Activated T-cell treated with anti-CD3 and anti-CD28 coated beads, Interleukin-2, amount 50 U/mL, for 72 hours (primary cell): ENCODE measurements around the gene ZNF763. TPM values are rescaled to one million over a fixed set of nuclear protein-coding genes. Genes with fewer than 3 reads are reported as not detected.
"Not testable (repeated sequence)": the region's sequence is repeated elsewhere in the genome, so short reads cannot be mapped to it uniquely, and the experiment has no call there.

Experiments
- ATAC-seq, 2 donors: fragments of 150-1000 bp; cut with Tn5 transposase; replicated peaks in 1 of 2; 2 replicates each; pipeline ENCODE4 v1.10.0; 2021; ENCODE audit warnings: moderate library complexity in 2 of 2, mild to moderate bottlenecking in 1 of 2
- DNase-seq, 2 donors: peaks; one replicate each; pipeline ENCODE4 v3.0.0; 2021 to 2022; ENCODE audit warnings: mixed read lengths in 1 of 2
- H3K27ac Mint-ChIP-seq: one replicate; pipeline ENCODE4 v1.8.0; 2022; ENCODE audit warnings: mild to moderate bottlenecking, moderate library complexity, mixed read lengths
- H3K27me3 Mint-ChIP-seq: one replicate; pipeline ENCODE4 v1.8.0; 2022; ENCODE audit warnings: low read depth, mixed read lengths
- H3K36me3 Mint-ChIP-seq, 2 donors: one replicate each; pipeline ENCODE4 v1.8.0; 2022; ENCODE audit warnings: mixed read lengths in 2 of 2, mild to moderate bottlenecking in 1 of 2; ENCODE audit not compliant: insufficient read depth in 2 of 2
- H3K4me1 Mint-ChIP-seq: one replicate; pipeline ENCODE4 v1.8.0; 2022; ENCODE audit warnings: low read depth, mixed read lengths
- H3K4me3 Mint-ChIP-seq, 2 donors: one replicate each; pipeline ENCODE4 v1.8.0; 2022; ENCODE audit warnings: mild to moderate bottlenecking in 2 of 2, mixed read lengths in 2 of 2, moderate library complexity in 2 of 2
- H3K9me3 Mint-ChIP-seq, 2 donors: one replicate each; pipeline ENCODE4 v1.8.0; 2022; ENCODE audit warnings: mixed read lengths in 2 of 2
- total RNA-seq, 2 donors: library from RNA; stranded (reverse); gene quantifications; one replicate each; pipeline ENCODE4 v1.2.3, GENCODE V29; 2022

The ZNF763 gene
- total RNA-seq, 2 donors from 2014 or later = 1.3 to 2.4 TPM

GRCh38 chr19:11944656-11945055 is 20.2 kb upstream of the ZNF763 start:
- H3K9me3 Mint-ChIP-seq = peaks cover 26 to 53% of the 10 kb centered on the region in 2 donors
- no peaks in the 10 kb centered on the region for H3K27me3 Mint-ChIP-seq
- ATAC-seq (no peak), DNase-seq (no peak)
- no peak overlapping the region for H3K27ac Mint-ChIP-seq
- H3K4me3 Mint-ChIP-seq = no peak overlapping the region
- H3K36me3 Mint-ChIP-seq = peaks cover 74 to 93% of the 10 kb centered on the region in 2 donors
- H3K4me1 Mint-ChIP-seq = no peaks in the 10 kb centered on the region

- Mint-ChIP-seq H3K4me1 (no peaks in the 10 kb centered on the region), H3K27ac (peak overlapping the region; percentile 82), H3K27me3 (no peaks in the 10 kb centered on the region), H3K4me3 (no peak overlapping the region), H3K36me3 (peaks cover 70 to 86% of the 10 kb centered on the region in 2 donors), H3K9me3 (peaks cover 23 to 43% of the 10 kb centered on the region in 2 donors)
- ATAC-seq (no peak), DNase-seq (no peak)
Measured at GRCh38 chr19:11948646-11949045, 16.2 kb upstream of the ZNF763 start.

- peaks cover 65 to 83% of the 10 kb centered on the region in 2 donors for H3K36me3 Mint-ChIP-seq
- no peak for ATAC-seq
- peak overlapping the region; percentile 94 for H3K27ac Mint-ChIP-seq
- H3K4me1 Mint-ChIP-seq = no peaks in the 10 kb centered on the region
- H3K27me3 Mint-ChIP-seq = no peaks in the 10 kb centered on the region
- H3K9me3 Mint-ChIP-seq = peaks cover 22 to 40% of the 10 kb centered on the region in 2 donors
- H3K4me3 Mint-ChIP-seq = no peak overlapping the region
- DNase-seq = no peak
Measured at GRCh38 chr19:11949201-11949600, 15.6 kb upstream of the ZNF763 start.

- H3K4me3 Mint-ChIP-seq, DNase-seq, H3K4me1 Mint-ChIP-seq, H3K27me3 Mint-ChIP-seq, ATAC-seq: not testable (repeated sequence)
- H3K9me3 Mint-ChIP-seq = peaks cover 20 to 36% of the 10 kb centered on the region in 2 donors
- H3K36me3 Mint-ChIP-seq = peaks cover 61 to 78% of the 10 kb centered on the region in 2 donors
- H3K27ac Mint-ChIP-seq = peak overlapping the region; percentile 94
Measured at GRCh38 chr19:11949614-11950080, 15.2 kb upstream of the ZNF763 start.

- Mint-ChIP-seq H3K4me1 (no peaks in the 10 kb centered on the region), H3K27ac (peak overlapping the region; percentile 94), H3K36me3 (peaks cover 60 to 74% of the 10 kb centered on the region in 2 donors), H3K4me3 (no peak overlapping the region), H3K9me3 (peaks cover 19 to 36% of the 10 kb centered on the region in 2 donors), H3K27me3 (no peaks in the 10 kb centered on the region)
- DNase-seq = no peak
- no peak for ATAC-seq
Measured at GRCh38 chr19:11950312-11950711, 14.5 kb upstream of the ZNF763 start.

- Mint-ChIP-seq H3K4me1 (peaks cover 28% of the 10 kb centered on the region), H3K9me3 (peaks cover 0 to 3% of the 10 kb centered on the region in 2 donors)
- peak; percentile 41 to 46 for ATAC-seq
Measured at GRCh38 chr19:11963566-11964355, 1.1 kb upstream of the ZNF763 start.

GRCh38 chr19:11964496-11964857 is 363 bp upstream of the ZNF763 start:
- Mint-ChIP-seq H3K9me3 (peaks cover 0 to 3% of the 10 kb centered on the region in 2 donors), H3K36me3 (peaks cover 0 to 7% of the 10 kb centered on the region in 2 donors), H3K4me1 (peaks cover 28% of the 10 kb centered on the region), H3K27me3 (no peaks in the 10 kb centered on the region), H3K4me3 (peak overlapping the region; percentile 87 to 93), H3K27ac (peak overlapping the region; percentile 83)
- no peak for DNase-seq
- peak; percentile 41 to 44 for ATAC-seq

More at GRCh38 chr19:11963566-11964355, 1.1 kb upstream of the ZNF763 start:
- Mint-ChIP-seq H3K27me3 (no peaks in the 10 kb centered on the region), H3K27ac (peak overlapping the region; percentile 83), H3K36me3 (peaks cover 0 to 9% of the 10 kb centered on the region in 2 donors), H3K4me3 (peak overlapping the region; percentile 87 to 93)
- DNase-seq = peak; percentile 71 to 76

GRCh38 chr19:11970174-11970573 is 5.3 kb downstream of the ZNF763 start:
- H3K27me3 Mint-ChIP-seq = no peaks in the 10 kb centered on the region
- no peak overlapping the region for H3K27ac Mint-ChIP-seq
- H3K4me3 Mint-ChIP-seq = no peak overlapping the region
- H3K4me1 Mint-ChIP-seq = peaks cover 8% of the 10 kb centered on the region
- peaks cover 2 to 9% of the 10 kb centered on the region in 2 donors for H3K9me3 Mint-ChIP-seq
- DNase-seq (no peak), ATAC-seq (no peak)
- peaks cover 8 to 11% of the 10 kb centered on the region in 2 donors for H3K36me3 Mint-ChIP-seq

- peaks cover 1% of the 10 kb centered on the region for H3K4me1 Mint-ChIP-seq
- ATAC-seq (no peak), DNase-seq (no peak)
- H3K27ac Mint-ChIP-seq = no peak overlapping the region
- peaks cover 8 to 18% of the 10 kb centered on the region in 2 donors for H3K36me3 Mint-ChIP-seq
- H3K9me3 Mint-ChIP-seq = peaks cover 2 to 9% of the 10 kb centered on the region in 2 donors
- H3K4me3 Mint-ChIP-seq = no peak overlapping the region
- H3K27me3 Mint-ChIP-seq = no peaks in the 10 kb centered on the region
Measured at GRCh38 chr19:11971041-11971440, 6.2 kb downstream of the ZNF763 start.

- H3K36me3 Mint-ChIP-seq = peaks cover 21 to 39% of the 10 kb centered on the region in 2 donors
- H3K27ac Mint-ChIP-seq = no peak overlapping the region
- DNase-seq (no peak), ATAC-seq (no peak)
- H3K9me3 Mint-ChIP-seq = peaks cover 4 to 17% of the 10 kb centered on the region in 2 donors
- no peak overlapping the region for H3K4me3 Mint-ChIP-seq
- H3K27me3 Mint-ChIP-seq = no peaks in the 10 kb centered on the region
- H3K4me1 Mint-ChIP-seq = no peaks in the 10 kb centered on the region
Measured at GRCh38 chr19:11973019-11973810, 8.4 kb downstream of the ZNF763 start.

GRCh38 chr19:11978492-11979100 is 13.8 kb downstream of the ZNF763 start:
- peak overlapping the region; percentile 24 for H3K27ac Mint-ChIP-seq
- no peaks in the 10 kb centered on the region for H3K27me3 Mint-ChIP-seq
- peaks cover 23 to 39% of the 10 kb centered on the region in 2 donors for H3K9me3 Mint-ChIP-seq
- peaks cover 47 to 65% of the 10 kb centered on the region in 2 donors for H3K36me3 Mint-ChIP-seq
- H3K4me1 Mint-ChIP-seq = no peaks in the 10 kb centered on the region
- ATAC-seq (no peak), DNase-seq (no peak)
- no peak overlapping the region for H3K4me3 Mint-ChIP-seq

GRCh38 chr19:11979527-11979926 is 14.7 kb downstream of the ZNF763 start:
- H3K27ac Mint-ChIP-seq = no peak overlapping the region

More at GRCh38 chr19:11979527-11979926, 14.7 kb downstream of the ZNF763 start:
- Mint-ChIP-seq H3K9me3 (peaks cover 21 to 37% of the 10 kb centered on the region in 2 donors), H3K4me3 (no peak overlapping the region), H3K4me1 (no peaks in the 10 kb centered on the region), H3K36me3 (peaks cover 45 to 61% of the 10 kb centered on the region in 2 donors), H3K27me3 (no peaks in the 10 kb centered on the region)
- no peak for ATAC-seq
- no peak for DNase-seq
